H9 (cell line): ENCODE results near the gene SPATS1. TPM values are rescaled to one million over a fixed set of nuclear protein-coding genes. Genes with fewer than 3 reads are reported as not detected.

Experiments used
- DNase-seq: peaks from one replicate; pipeline ENCODE4 v3.0.0-alpha.2; 2017
- H2AFZ ChIP-seq: one replicate; pipeline ENCODE4 v1.6.1; 2013; ENCODE audit warnings: mild to moderate bottlenecking, low read length, control low read depth, moderate library complexity
- H2AK5ac ChIP-seq: 2 replicates; pipeline ENCODE4 v1.6.1; 2013; ENCODE audit warnings: low read length, control low read depth, mixed read lengths; ENCODE audit not compliant: insufficient read length
- H2BK120ac ChIP-seq: one replicate; pipeline ENCODE4 v1.6.1; 2013; ENCODE audit warnings: low read depth, mild to moderate bottlenecking, low read length, control low read depth, inconsistent platforms; ENCODE audit not compliant: poor library complexity, severe bottlenecking
- H2BK12ac ChIP-seq: 2 replicates; pipeline ENCODE4 v1.6.1; 2013; ENCODE audit warnings: low read length, control low read depth, mixed read lengths, low read depth; ENCODE audit not compliant: insufficient read length
- H2BK15ac ChIP-seq: 2 replicates; pipeline ENCODE4 v1.6.1; 2013; ENCODE audit warnings: low read depth, low read length, control low read depth
- H2BK20ac ChIP-seq: one replicate; pipeline ENCODE4 v1.6.1; 2013; ENCODE audit warnings: low read depth, mild to moderate bottlenecking, low read length, control low read depth, inconsistent platforms; ENCODE audit not compliant: poor library complexity, severe bottlenecking
- H2BK5ac ChIP-seq: 2 replicates; pipeline ENCODE4 v1.6.1; 2013; ENCODE audit warnings: low read length, control low read depth, mixed read lengths; ENCODE audit not compliant: insufficient read length
- H3K14ac ChIP-seq: 2 replicates; pipeline ENCODE4 v1.6.1; 2013; ENCODE audit warnings: low read length, control low read depth; ENCODE audit not compliant: insufficient read depth
- H3K18ac ChIP-seq: 2 replicates; pipeline ENCODE4 v1.6.1; 2013; ENCODE audit warnings: low read depth, mild to moderate bottlenecking, mixed read lengths, low read length, control low read depth; ENCODE audit not compliant: insufficient read length
- H3K23ac ChIP-seq: 2 replicates; pipeline ENCODE4 v1.6.1; 2013; ENCODE audit warnings: low read length, control low read depth, mixed read lengths, low read depth; ENCODE audit not compliant: insufficient read length
- H3K23me2 ChIP-seq: 2 replicates; pipeline ENCODE4 v1.6.1; 2013; ENCODE audit warnings: low read depth, mild to moderate bottlenecking, mixed read lengths, low read length, control low read depth; ENCODE audit not compliant: insufficient read length, poor library complexity, severe bottlenecking
- H3K27ac ChIP-seq: 2 replicates; pipeline ENCODE4 v1.5.1; 2013; ENCODE audit warnings: low read length, control low read depth, mixed read lengths, low read depth; ENCODE audit not compliant: insufficient read length
- H3K27me3 ChIP-seq: 2 replicates; pipeline ENCODE4 v1.6.1; 2013; ENCODE audit warnings: low read length, control low read depth, inconsistent platforms; ENCODE audit not compliant: insufficient read depth
- H3K4ac ChIP-seq: 2 replicates; pipeline ENCODE4 v1.6.1; 2013; ENCODE audit warnings: low read depth, mild to moderate bottlenecking, control low read depth, inconsistent platforms, low read length, moderate library complexity
- H3K4me1 ChIP-seq: 2 replicates; pipeline ENCODE4 v1.6.1; 2013; ENCODE audit warnings: low read length, control low read depth, inconsistent platforms; ENCODE audit not compliant: insufficient read depth
- H3K4me2 ChIP-seq: 2 replicates; pipeline ENCODE4 v1.6.1; 2013; ENCODE audit warnings: low read length, control low read depth, mixed read lengths; ENCODE audit not compliant: insufficient read length, insufficient read depth
- H3K56ac ChIP-seq: 2 replicates; pipeline ENCODE4 v1.6.1; 2013; ENCODE audit warnings: low read depth, mild to moderate bottlenecking, mixed read lengths, low read length, control low read depth; ENCODE audit not compliant: insufficient read length
- H3K79me1 ChIP-seq: 2 replicates; pipeline ENCODE4 v1.6.1; 2013; ENCODE audit warnings: low read depth, mild to moderate bottlenecking, moderate library complexity, low read length, control low read depth, inconsistent platforms; ENCODE audit not compliant: insufficient read depth, poor library complexity, severe bottlenecking
- H3K79me2 ChIP-seq: 2 replicates; pipeline ENCODE4 v1.6.1; 2013; ENCODE audit warnings: low read length, control low read depth, inconsistent platforms; ENCODE audit not compliant: insufficient read depth
- H3K9ac ChIP-seq: 2 replicates; pipeline ENCODE4 v1.6.1; 2013; ENCODE audit warnings: low read length, control low read depth, mixed read lengths; ENCODE audit not compliant: insufficient read length; ENCODE audit errors: extremely low read depth
- H3K9me3 ChIP-seq: one replicate; pipeline ENCODE4 v1.6.1; 2013; ENCODE audit warnings: low read depth, low read length, inconsistent platforms; ENCODE audit not compliant: control insufficient read depth
- H3T11ph ChIP-seq: one replicate; pipeline ENCODE4 v1.6.1; 2013; ENCODE audit warnings: mild to moderate bottlenecking, low read length, control low read depth, inconsistent platforms
- H4K20me1 ChIP-seq: one replicate; pipeline ENCODE4 v1.6.1; 2013; ENCODE audit not compliant: control insufficient read depth, insufficient read length, insufficient read depth
- H4K5ac ChIP-seq: 2 replicates; pipeline ENCODE4 v1.6.1; 2013; ENCODE audit warnings: low read depth, mild to moderate bottlenecking, mixed read lengths, low read length, control low read depth; ENCODE audit not compliant: insufficient read length
- H4K8ac ChIP-seq: replicated peaks from 2 replicates; pipeline ENCODE4 v1.6.1; 2013; ENCODE audit warnings: low read length, control low read depth, mixed read lengths, low read depth; ENCODE audit not compliant: insufficient read length
- H4K91ac ChIP-seq: 2 replicates; pipeline ENCODE4 v1.6.1; 2013; ENCODE audit warnings: low read depth, mild to moderate bottlenecking, moderate library complexity, mixed read lengths, low read length, control low read depth; ENCODE audit not compliant: insufficient read length
- H3K27ac Mint-ChIP-seq, 3 experiments: 2 replicates in 2 of 3; 3 replicates in 1 of 3; pipeline ENCODE4 v1.8.0; 2020 to 2021; ENCODE audit warnings: mixed read lengths in 3 of 3, mild to moderate bottlenecking in 1 of 3, moderate library complexity in 1 of 3
- H3K27me3 Mint-ChIP-seq: 2 replicates; pipeline ENCODE4 v1.8.0; 2021; ENCODE audit warnings: low read depth, mild to moderate bottlenecking, moderate library complexity, mixed read lengths
- H3K36me3 Mint-ChIP-seq, 3 experiments: 2 replicates in 2 of 3; 3 replicates in 1 of 3; pipeline ENCODE4 v1.8.0; 2020 to 2021; ENCODE audit warnings: low read depth in 3 of 3, mixed read lengths in 3 of 3; ENCODE audit not compliant: insufficient read depth in 1 of 3
- H3K4me1 Mint-ChIP-seq, 2 experiments: 2 replicates each; pipeline ENCODE4 v1.8.0; 2020; ENCODE audit warnings: mixed read lengths in 2 of 2
- H3K4me3 Mint-ChIP-seq, 2 experiments: 2 replicates in 1 of 2; 3 replicates in 1 of 2; pipeline ENCODE4 v1.8.0; 2020 to 2021; ENCODE audit warnings: mild to moderate bottlenecking in 2 of 2, mixed read lengths in 2 of 2, moderate library complexity in 1 of 2
- H3K9me3 Mint-ChIP-seq, 2 experiments: 2 replicates in 1 of 2; 3 replicates in 1 of 2; pipeline ENCODE4 v1.8.0; 2020; ENCODE audit warnings: mild to moderate bottlenecking in 2 of 2, mixed read lengths in 2 of 2, moderate library complexity in 1 of 2
- CTCF ChIP-seq: fragments of 200-600 bp; sonication (generic); conservative IDR thresholded peaks from 3 replicates; pipeline ENCODE4 v1.8.0; 2021; ENCODE audit warnings: antibody characterized with exemption, mild to moderate bottlenecking
- WGBS: extraction: QIAGEN DNeasy Blood & Tissue Kit; methylation state at CpG from one replicate; pipeline ENCODE4 v1.1.7; 2013; ENCODE audit warnings: missing lambda C conversion rate, low lambda C conversion rate, mixed read lengths; ENCODE audit not compliant: insufficient read length; ENCODE audit errors: extremely low coverage; 5-methylcytosine and 5-hydroxymethylcytosine counted together
- total RNA-seq: library from RNA; stranded (reverse); gene quantifications from 2 replicates; pipeline ENCODE4 v1.2.1, GENCODE V29; 2021

The SPATS1 gene
- total RNA-seq, 1 experiment from 2014 or later, result not detected

- H3K9me3 Mint-ChIP-seq, result no peaks in the 10 kb centered on the region
- H3K4me3 Mint-ChIP-seq, result no peak overlapping the region
- 0 out of 2 replicates have a peak, but pooled peaks cover 4% of the 10 kb centered on the region for H3K4me1 ChIP-seq
- H3K79me1 ChIP-seq, result no peaks in the 10 kb centered on the region
- H3K23ac ChIP-seq, result no peak overlapping the region
- no peak overlapping the region for H4K8ac ChIP-seq
- no peaks in the 10 kb centered on the region for H3K36me3 Mint-ChIP-seq
- H2AK5ac ChIP-seq, result no peak overlapping the region
- H3K56ac ChIP-seq, result no peak overlapping the region
- H2BK5ac ChIP-seq, result no peak overlapping the region
- H3K4me2 ChIP-seq, result no peak overlapping the region
- no peak for TF ChIP-seq CTCF
- no peak overlapping the region for H4K91ac ChIP-seq
- H3T11ph ChIP-seq, result no peak overlapping the region
- peaks cover 11 to 12% of the 10 kb centered on the region in 2 experiments for H3K4me1 Mint-ChIP-seq
- H3K79me2 ChIP-seq, result no peaks in the 10 kb centered on the region
- no peak overlapping the region for H3K4ac ChIP-seq
- H3K14ac ChIP-seq, result no peak overlapping the region
- no peak overlapping the region for H2AFZ ChIP-seq
- no peaks in the 10 kb centered on the region for H3K23me2 ChIP-seq
- H2BK15ac ChIP-seq, result no peak overlapping the region
- no peak overlapping the region for H3K27ac ChIP-seq
- no peak for DNase-seq
- WGBS, result no CpG with 5 or more reads among the region's 2 CpGs
- H3K27me3 ChIP-seq, result no peaks in the 10 kb centered on the region
- no peak overlapping the region for H3K18ac ChIP-seq
- H2BK120ac ChIP-seq, result no peak overlapping the region
- H4K5ac ChIP-seq, result no peak overlapping the region
- no peaks in the 10 kb centered on the region for H4K20me1 ChIP-seq
- H3K27me3 Mint-ChIP-seq, result peaks cover 5% of the 10 kb centered on the region; the same call in 1 of the 2 replicates
- H2BK20ac ChIP-seq, result no peak overlapping the region
- no peak overlapping the region for H3K9ac ChIP-seq
- no peak overlapping the region for H2BK12ac ChIP-seq
- no peaks in the 10 kb centered on the region for H3K9me3 ChIP-seq
- H3K27ac Mint-ChIP-seq, result no peak overlapping the region
These were observed 10.9 kb downstream of the SPATS1 start for GRCh38 chr6:44353336-44353735.
